HepG2 (cell line): ENCODE data around the gene LTK. TPM values are rescaled to one million over a fixed set of nuclear protein-coding genes. Genes with fewer than 3 reads are reported as not detected.
A peak's percentile ranks its signal among the peaks of the same experiment; 100 is the strongest.

Experiments
- CREB1 ChIP-seq, 2 experiments: fragments of 450-650 bp in 1 of 2; IDR thresholded peaks; 2 replicates each; pipeline ENCODE4 v1.6.1; 2016 to 2017; ENCODE audit warnings: control low read depth in 1 of 2, mild to moderate bottlenecking in 1 of 2, missing compliant biosample characterization in 1 of 2, missing genetic modification characterization in 1 of 2
- CREM ChIP-seq, 2 experiments: sonication (generic) in 1 of 2; formaldehyde crosslinking in 1 of 2; IDR thresholded peaks; 2 replicates each; pipeline versions ENCODE4 v1.4.0 to v1.6.1; 2016 to 2020; ENCODE audit warnings: antibody characterized with exemption in 1 of 2, mild to moderate bottlenecking in 1 of 2, missing genetic modification reagents in 1 of 2
- DPF2 ChIP-seq: sonication (generic); formaldehyde crosslinking; IDR thresholded peaks from 2 replicates; pipeline ENCODE4 v1.4.0; 2020; ENCODE audit warnings: mild to moderate bottlenecking, low read depth, missing genetic modification reagents, borderline replicate concordance
- ERF ChIP-seq: IDR thresholded peaks from 2 replicates; pipeline ENCODE4 v1.6.1; 2018; ENCODE audit warnings: missing biosample characterization, missing genetic modification reagents
- FOXA3 ChIP-seq: IDR thresholded peaks from 2 replicates; pipeline ENCODE4 v1.6.1; 2016; ENCODE audit warnings: missing genetic modification reagents, missing compliant biosample characterization
- FOXO1 ChIP-seq: sonication (generic); formaldehyde crosslinking; IDR thresholded peaks from 2 replicates; pipeline ENCODE4 v1.4.0; 2020; ENCODE audit warnings: missing genetic modification reagents
- HDAC2 ChIP-seq: sonication (generic); formaldehyde crosslinking; IDR thresholded peaks from 2 replicates; pipeline ENCODE4 v1.4.0; 2020; ENCODE audit warnings: missing genetic modification reagents
- IKZF1 ChIP-seq: fragments of 450-650 bp; IDR thresholded peaks from 2 replicates; pipeline ENCODE4 v1.7.1; 2016
- IKZF4 ChIP-seq: sonication (generic); formaldehyde crosslinking; IDR thresholded peaks from 2 replicates; pipeline ENCODE4 v1.5.1; 2020; ENCODE audit warnings: borderline replicate concordance, mild to moderate bottlenecking, low read depth, missing genetic modification reagents; ENCODE audit errors: not compliant biosample characterization
- IRF2 ChIP-seq: IDR thresholded peaks from 2 replicates; pipeline ENCODE4 v1.6.1; 2018; ENCODE audit warnings: missing genetic modification reagents, missing compliant biosample characterization
- KDM6A ChIP-seq: IDR thresholded peaks from 2 replicates; pipeline ENCODE4 v1.6.1; 2016; ENCODE audit warnings: low read depth
- KLF15 ChIP-seq: sonication (generic); formaldehyde crosslinking; IDR thresholded peaks from 2 replicates; pipeline ENCODE4 v1.8.1; 2023; ENCODE audit warnings: borderline replicate concordance, mild to moderate bottlenecking, inconsistent platforms, missing genetic modification reagents, mixed read lengths
- MAFF ChIP-seq: IDR thresholded peaks from 2 replicates; pipeline ENCODE4 v1.6.1; 2011; ENCODE audit warnings: low read depth, low read length, improper control_type of control experiment
- MED8 ChIP-seq: sonication (generic); formaldehyde crosslinking; IDR thresholded peaks from 2 replicates; pipeline ENCODE4 v1.8.1; 2023; ENCODE audit warnings: mild to moderate bottlenecking, missing genetic modification reagents; ENCODE audit not compliant: insufficient replicate concordance
- SIN3A ChIP-seq: IDR thresholded peaks from 2 replicates; pipeline ENCODE4 v1.6.1; 2011; ENCODE audit warnings: low read depth, mild to moderate bottlenecking, control low read depth, low read length, borderline replicate concordance
- SMC3 ChIP-seq: IDR thresholded peaks from 2 replicates; pipeline ENCODE4 v1.6.1; 2011; ENCODE audit warnings: low read length, improper control_type of control experiment
- SNRNP70 ChIP-seq: fragments of 200-400 bp; formaldehyde crosslinking; IDR thresholded peaks from 2 replicates; pipeline ENCODE4 v1.6.1; 2017; ENCODE audit warnings: mild to moderate bottlenecking, low read depth, low read length, moderate library complexity
- SOX5 ChIP-seq: IDR thresholded peaks from 2 replicates; pipeline ENCODE4 v1.6.1; 2016; ENCODE audit warnings: borderline replicate concordance
- SPEN ChIP-seq: sonication (generic); formaldehyde crosslinking; IDR thresholded peaks from 2 replicates; pipeline ENCODE4 v1.5.1; 2020; ENCODE audit warnings: low read depth, mild to moderate bottlenecking, missing genetic modification reagents
- ZBTB20 ChIP-seq: sonication (generic); formaldehyde crosslinking; IDR thresholded peaks from 2 replicates; pipeline ENCODE4 v1.8.1; 2023; ENCODE audit warnings: missing genetic modification reagents, low read depth, mild to moderate bottlenecking, borderline replicate concordance
- ZNF124 ChIP-seq: sonication (generic); formaldehyde crosslinking; IDR thresholded peaks from 2 replicates; pipeline ENCODE4 v1.4.0; 2020; ENCODE audit warnings: missing genetic modification reagents
- ZNF670 ChIP-seq: sonication (generic); formaldehyde crosslinking; IDR thresholded peaks from 2 replicates; pipeline ENCODE4 v1.8.0; 2022; ENCODE audit warnings: mild to moderate bottlenecking, missing genetic modification reagents, borderline replicate concordance
- ZNF703 ChIP-seq: sonication (generic); formaldehyde crosslinking; IDR thresholded peaks from 2 replicates; pipeline ENCODE4 v1.5.1; 2020; ENCODE audit warnings: missing genetic modification reagents, mild to moderate bottlenecking, moderate library complexity, borderline replicate concordance
- ZNF790 ChIP-seq: sonication (generic); formaldehyde crosslinking; IDR thresholded peaks from 2 replicates; pipeline ENCODE4 v1.8.0; 2022; ENCODE audit warnings: missing genetic modification reagents, mild to moderate bottlenecking, borderline replicate concordance
- polyA plus RNA-seq, 8 experiments: library from polyadenylated mRNA; depleted of rRNA in 3 of 8; stranded (reverse) in 7 of 8; unstranded in 1 of 8; fragments of >200 nt; fragmentation: Illumina TruSeq in 4 of 8; extraction: Trizol in 4 of 8; gene quantifications; 2 replicates each; pipeline versions ENCODE4 v1.2.1 to v1.2.3, GENCODE V29; 2011 to 2016; ENCODE audit warnings: low read depth in 4 of 8, missing spikeins in 1 of 8, mixed read lengths in 1 of 8; ENCODE audit not compliant: insufficient read depth in 1 of 8
- total RNA-seq, 5 experiments: library from RNA; depleted of rRNA; stranded (reverse); fragments of >200 nt; fragmentation: Illumina TruSeq; extraction: Trizol; gene quantifications; 2 replicates each; pipeline ENCODE4 v1.2.3, GENCODE V29; 2016; ENCODE audit warnings: low read depth in 1 of 5
- TF ChIP-seq, protein P1 (sequence below): sonication (generic); formaldehyde crosslinking; IDR thresholded peaks from 2 replicates; pipeline ENCODE4 v1.8.0; 2022; ENCODE audit warnings: missing genetic modification reagents, mild to moderate bottlenecking, moderate library complexity, borderline replicate concordance
- TF ChIP-seq, protein P2 (sequence below): fragments of 450-650 bp; IDR thresholded peaks from 2 replicates; pipeline ENCODE4 v1.6.1; 2016
- TF ChIP-seq, protein P3 (sequence below): sonication (generic); formaldehyde crosslinking; IDR thresholded peaks from 2 replicates; pipeline ENCODE4 v1.8.0; 2022; ENCODE audit warnings: low read depth, missing genetic modification reagents

LTK gene
- total and polyA plus RNA-seq, 2 of the 13 experiments (the other 11 are each of a cell fraction or from before 2014, with no cell fraction given) = 0.01 TPM; not detected in 1

DNA sequence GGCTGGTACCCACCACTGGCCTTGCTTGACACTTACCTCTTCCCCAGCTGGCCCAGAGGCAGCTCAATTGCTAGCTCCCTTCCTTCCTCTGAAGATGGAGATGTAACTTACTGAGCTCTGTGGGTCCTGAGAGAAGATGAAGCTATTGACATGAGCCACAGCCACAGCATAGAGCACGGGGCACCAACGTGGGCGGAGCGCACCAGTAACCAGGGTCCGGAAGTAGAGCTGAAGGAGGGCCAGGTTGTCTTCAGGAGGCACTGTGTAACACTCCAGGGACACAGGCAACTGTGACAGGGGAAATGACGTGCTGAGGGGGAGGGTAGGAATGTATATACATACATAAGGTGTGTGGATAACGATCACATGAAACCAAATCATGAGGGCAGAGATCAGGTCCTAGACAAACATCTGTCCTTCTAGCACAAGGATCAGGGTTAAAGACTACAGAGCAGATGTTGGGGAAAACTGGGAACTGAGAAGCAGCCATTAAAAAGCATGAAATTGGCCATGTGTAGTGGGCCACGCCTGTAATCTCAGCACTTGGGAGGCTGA lies 4.3 kb upstream of the LTK start (continued):
- TF ChIP-seq, protein P1, sequence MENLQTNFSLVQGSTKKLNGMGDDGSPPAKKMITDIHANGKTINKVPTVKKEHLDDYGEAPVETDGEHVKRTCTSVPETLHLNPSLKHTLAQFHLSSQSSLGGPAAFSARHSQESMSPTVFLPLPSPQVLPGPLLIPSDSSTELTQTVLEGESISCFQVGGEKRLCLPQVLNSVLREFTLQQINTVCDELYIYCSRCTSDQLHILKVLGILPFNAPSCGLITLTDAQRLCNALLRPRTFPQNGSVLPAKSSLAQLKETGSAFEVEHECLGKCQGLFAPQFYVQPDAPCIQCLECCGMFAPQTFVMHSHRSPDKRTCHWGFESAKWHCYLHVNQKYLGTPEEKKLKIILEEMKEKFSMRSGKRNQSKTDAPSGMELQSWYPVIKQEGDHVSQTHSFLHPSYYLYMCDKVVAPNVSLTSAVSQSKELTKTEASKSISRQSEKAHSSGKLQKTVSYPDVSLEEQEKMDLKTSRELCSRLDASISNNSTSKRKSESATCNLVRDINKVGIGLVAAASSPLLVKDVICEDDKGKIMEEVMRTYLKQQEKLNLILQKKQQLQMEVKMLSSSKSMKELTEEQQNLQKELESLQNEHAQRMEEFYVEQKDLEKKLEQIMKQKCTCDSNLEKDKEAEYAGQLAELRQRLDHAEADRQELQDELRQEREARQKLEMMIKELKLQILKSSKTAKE (CRISPR knock-in tag) = no peak
- TF ChIP-seq CREB1 (IDR thresholded peaks at IDR 0.05) (peak; percentile 56), CREB1 (CRISPR knock-in tag; IDR thresholded peaks at IDR 0.05) (no peak), MAFF (no peak), FOXA3 (CRISPR knock-in tag) (0 out of 2 replicates have a peak, but pooled peaks have one; percentile 10), IKZF4 (CRISPR knock-in tag) (no peak), IKZF1 (no peak), DPF2 (no peak), ZBTB20 (CRISPR knock-in tag) (peak; percentile 93; the same call in 1 of the 2 replicates), SIN3A (no peak), ZNF670 (no peak), SOX5 (CRISPR knock-in tag) (no peak), ZNF790 (CRISPR knock-in tag) (no peak), IRF2 (CRISPR knock-in tag) (no peak), ZNF703 (CRISPR knock-in tag) (no peak), CREM (IDR thresholded peaks at IDR 0.05) (peak; percentile 50; the same call in 1 of the 2 replicates), CREM (CRISPR knock-in tag; IDR thresholded peaks at IDR 0.05) (no peak), SNRNP70 (no peak), SMC3 (no peak), ERF (CRISPR knock-in tag) (no peak), KDM6A (CRISPR knock-in tag) (0 out of 2 replicates have a peak, but pooled peaks have one; percentile 24), SPEN (CRISPR knock-in tag) (no peak), ZNF124 (no peak), FOXO1 (CRISPR knock-in tag) (no peak), HDAC2 (CRISPR knock-in tag) (0 out of 2 replicates have a peak, but pooled peaks have one; percentile 17), MED8 (CRISPR knock-in tag) (no peak), KLF15 (CRISPR knock-in tag) (no peak)
- TF ChIP-seq, protein P2, sequence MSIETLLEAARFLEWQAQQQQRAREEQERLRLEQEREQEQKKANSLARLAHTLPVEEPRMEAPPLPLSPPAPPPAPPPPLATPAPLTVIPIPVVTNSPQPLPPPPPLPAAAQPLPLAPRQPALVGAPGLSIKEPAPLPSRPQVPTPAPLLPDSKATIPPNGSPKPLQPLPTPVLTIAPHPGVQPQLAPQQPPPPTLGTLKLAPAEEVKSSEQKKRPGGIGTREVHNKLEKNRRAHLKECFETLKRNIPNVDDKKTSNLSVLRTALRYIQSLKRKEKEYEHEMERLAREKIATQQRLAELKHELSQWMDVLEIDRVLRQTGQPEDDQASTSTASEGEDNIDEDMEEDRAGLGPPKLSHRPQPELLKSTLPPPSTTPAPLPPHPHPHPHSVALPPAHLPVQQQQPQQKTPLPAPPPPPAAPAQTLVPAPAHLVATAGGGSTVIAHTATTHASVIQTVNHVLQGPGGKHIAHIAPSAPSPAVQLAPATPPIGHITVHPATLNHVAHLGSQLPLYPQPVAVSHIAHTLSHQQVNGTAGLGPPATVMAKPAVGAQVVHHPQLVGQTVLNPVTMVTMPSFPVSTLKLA = no peak
- TF ChIP-seq, protein P3, sequence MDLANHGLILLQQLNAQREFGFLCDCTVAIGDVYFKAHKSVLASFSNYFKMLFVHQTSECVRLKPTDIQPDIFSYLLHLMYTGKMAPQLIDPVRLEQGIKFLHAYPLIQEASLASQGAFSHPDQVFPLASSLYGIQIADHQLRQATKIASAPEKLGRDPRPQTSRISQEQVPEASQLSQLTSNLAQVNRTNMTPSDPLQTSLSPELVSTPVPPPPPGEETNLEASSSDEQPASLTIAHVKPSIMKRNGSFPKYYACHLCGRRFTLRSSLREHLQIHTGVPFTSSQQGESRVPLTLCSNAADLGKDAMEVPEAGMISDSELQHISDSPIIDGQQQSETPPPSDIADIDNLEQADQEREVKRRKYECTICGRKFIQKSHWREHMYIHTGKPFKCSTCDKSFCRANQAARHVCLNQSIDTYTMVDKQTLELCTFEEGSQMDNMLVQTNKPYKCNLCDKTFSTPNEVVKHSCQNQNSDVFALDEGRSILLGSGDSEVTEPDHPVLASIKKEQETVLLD (CRISPR knock-in tag) = no peak
